Neural cell (in vitro differentiated cells): Measurements from ENCODE around the gene CH25H. TPM values are rescaled to one million over a fixed set of nuclear protein-coding genes. Genes with fewer than 3 reads are reported as not detected.

ENCODE experiments used
- H2AFZ ChIP-seq: fragments of 200-600, 300-800 bp; sonication (generic), shearing (Covaris generic); 2 replicates; pipeline ENCODE4 v1.6.0; 2014; ENCODE audit warnings: low read depth, mild to moderate bottlenecking, antibody characterized with exemption, low read length, moderate library complexity
- H3F3A ChIP-seq: fragments of 200-600 bp; shearing (Covaris generic); 2 replicates; pipeline ENCODE4 v1.6.1; 2016; ENCODE audit warnings: mild to moderate bottlenecking, moderate library complexity, mixed read lengths, antibody characterized with exemption, low read length; ENCODE audit not compliant: insufficient read depth, poor library complexity, severe bottlenecking
- H3K27ac ChIP-seq: fragments of 200-600, 300-800 bp; sonication (generic), shearing (Covaris generic); 2 replicates; pipeline ENCODE4 v1.5.1; 2014; ENCODE audit warnings: mild to moderate bottlenecking, low read length, moderate library complexity
- H3K27me3 ChIP-seq: fragments of 300-800, 200-600 bp; sonication (generic), shearing (Covaris generic); 2 replicates; pipeline ENCODE4 v1.6.0; 2014; ENCODE audit warnings: mild to moderate bottlenecking, low read depth, low read length, moderate library complexity; ENCODE audit not compliant: insufficient read depth
- H3K36me3 ChIP-seq: fragments of 300-800, 200-600 bp; sonication (generic), shearing (Covaris generic); 2 replicates; pipeline ENCODE4 v1.5.1; 2014; ENCODE audit warnings: mild to moderate bottlenecking, antibody characterized with exemption, low read length, moderate library complexity; ENCODE audit not compliant: insufficient read depth
- H3K4me2 ChIP-seq: fragments of 300-800, 200-600 bp; sonication (generic), shearing (Covaris generic); 2 replicates; pipeline ENCODE4 v1.6.0; 2014; ENCODE audit warnings: mild to moderate bottlenecking, low read length
- H3K4me3 ChIP-seq: fragments of 300-800, 200-600 bp; sonication (generic), shearing (Covaris generic); 2 replicates; pipeline ENCODE4 v1.5.1; 2014; ENCODE audit warnings: mild to moderate bottlenecking, low read length, moderate library complexity
- H3K79me2 ChIP-seq: fragments of 200-600 bp; shearing (Covaris generic); replicated peaks from 2 replicates; pipeline ENCODE4 v1.6.0; 2014; ENCODE audit warnings: mild to moderate bottlenecking, low read length, moderate library complexity; ENCODE audit not compliant: insufficient read depth
- H3K9ac ChIP-seq: fragments of 300-800, 200-600 bp; sonication (generic), shearing (Covaris generic); 2 replicates; pipeline ENCODE4 v1.6.1; 2016; ENCODE audit warnings: mild to moderate bottlenecking, low read length, mixed read lengths
- H3K9me2 ChIP-seq: fragments of 200-600 bp; shearing (Covaris generic); 2 replicates; pipeline ENCODE4 v1.6.1; 2016; ENCODE audit warnings: mild to moderate bottlenecking, low read length, mixed read lengths; ENCODE audit not compliant: insufficient read depth
- H3K9me3 ChIP-seq: fragments of 200-600, 300-800 bp; sonication (generic), shearing (Covaris generic); 2 replicates; pipeline ENCODE4 v1.6.1; 2016; ENCODE audit warnings: mild to moderate bottlenecking, mixed run types, low read length, moderate library complexity, mixed read lengths
- H4K20me1 ChIP-seq: fragments of 200-600 bp; shearing (Covaris generic); 2 replicates; pipeline ENCODE4 v1.6.1; 2016; ENCODE audit warnings: mild to moderate bottlenecking, mixed run types; ENCODE audit not compliant: insufficient read depth
- CTCF ChIP-seq: fragments of 450-650 bp; IDR thresholded peaks from 2 replicates; pipeline ENCODE4 v1.5.1; 2014; ENCODE audit warnings: antibody characterized with exemption, mild to moderate bottlenecking, moderate library complexity; ENCODE audit not compliant: poor library complexity, severe bottlenecking
- EP300 ChIP-seq: fragments of 450-650 bp; conservative IDR thresholded peaks from 2 replicates; pipeline ENCODE4 v1.6.1; 2014; ENCODE audit warnings: antibody characterized with exemption, mild to moderate bottlenecking, moderate library complexity; ENCODE audit not compliant: poor library complexity, severe bottlenecking
- EZH2 ChIP-seq: fragments of 200-600, 300-800 bp; shearing (Covaris generic), sonication (generic); IDR thresholded peaks from 2 replicates; pipeline ENCODE4 v1.6.1; 2014; ENCODE audit warnings: antibody characterized with exemption, low read length, borderline replicate concordance, mild to moderate bottlenecking; ENCODE audit not compliant: insufficient read depth, poor library complexity, severe bottlenecking
- MXI1 ChIP-seq: fragments of 450-650 bp; conservative IDR thresholded peaks from 2 replicates; pipeline ENCODE4 v1.6.1; 2014; ENCODE audit warnings: antibody characterized with exemption, mild to moderate bottlenecking; ENCODE audit not compliant: poor library complexity, severe bottlenecking
- POLR2AphosphoS5 ChIP-seq: IDR thresholded peaks from 2 replicates; pipeline ENCODE4 v1.6.1; 2012
- RAD21 ChIP-seq: fragments of 450-650 bp; conservative IDR thresholded peaks from 2 replicates; pipeline ENCODE4 v1.6.1; 2014; ENCODE audit warnings: antibody characterized with exemption, mild to moderate bottlenecking, moderate library complexity
- SMC3 ChIP-seq: fragments of 450-650 bp; conservative IDR thresholded peaks from 2 replicates; pipeline ENCODE4 v1.6.1; 2014; ENCODE audit warnings: antibody characterized with exemption, mild to moderate bottlenecking, moderate library complexity; ENCODE audit not compliant: poor library complexity
- TAF1 ChIP-seq: IDR thresholded peaks from 2 replicates; pipeline ENCODE4 v1.6.1; 2012; ENCODE audit warnings: low read depth
- polyA plus RNA-seq: library from polyadenylated mRNA; depleted of rRNA; stranded (reverse); fragments of >200 nt; gene quantifications from 2 replicates; pipeline ENCODE4 v1.2.3, GENCODE V29; 2014
- TF ChIP-seq, protein P1 (sequence below): IDR thresholded peaks from 2 replicates; pipeline ENCODE4 v1.6.1; 2012; ENCODE audit warnings: borderline replicate concordance

Gene CH25H
- polyA plus RNA-seq, 1 donor from 2014 or later = 0.22 TPM

DNA sequence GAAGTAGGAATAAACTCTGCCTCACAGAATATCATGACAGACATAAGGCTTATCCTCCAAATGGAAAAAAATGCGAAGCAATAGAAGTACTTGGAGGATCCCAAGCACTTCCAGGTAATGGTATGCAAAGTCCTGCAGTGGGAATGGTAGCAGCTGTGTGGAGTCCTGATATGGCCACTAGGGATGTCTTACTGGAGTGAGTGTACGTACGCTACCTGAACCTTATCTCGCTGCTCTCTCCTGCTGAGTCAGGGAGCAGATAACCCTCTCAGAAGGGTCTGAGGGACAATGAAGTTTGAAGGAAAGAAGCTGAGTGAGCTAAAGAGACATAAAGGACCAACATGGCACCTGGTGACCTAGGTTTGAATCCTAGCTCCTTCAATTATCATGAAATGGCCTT lies 42.2 kb downstream of the CH25H start:
- H3K79me2 ChIP-seq = no peaks in the 10 kb centered on the region
- H3K27me3 ChIP-seq = no peaks in the 10 kb centered on the region
- no peaks in the 10 kb centered on the region for H3K9me2 ChIP-seq
- no peaks in the 10 kb centered on the region for H3F3A ChIP-seq
- H3K4me3 ChIP-seq = no peak overlapping the region
- no peak overlapping the region for H2AFZ ChIP-seq
- no peak overlapping the region for H3K27ac ChIP-seq
- H3K4me2 ChIP-seq = no peak overlapping the region
- no peak overlapping the region for H3K9ac ChIP-seq
- H3K36me3 ChIP-seq = no peaks in the 10 kb centered on the region
- H3K9me3 ChIP-seq = no peaks in the 10 kb centered on the region
- no peaks in the 10 kb centered on the region for H4K20me1 ChIP-seq
- TF ChIP-seq TAF1 (no peak), POLR2AphosphoS5 (no peak), SMC3 (no peak), RAD21 (no peak), CTCF (no peak), MXI1 (no peak), EZH2 (no peak), EP300 (no peak)
- TF ChIP-seq, protein P1, sequence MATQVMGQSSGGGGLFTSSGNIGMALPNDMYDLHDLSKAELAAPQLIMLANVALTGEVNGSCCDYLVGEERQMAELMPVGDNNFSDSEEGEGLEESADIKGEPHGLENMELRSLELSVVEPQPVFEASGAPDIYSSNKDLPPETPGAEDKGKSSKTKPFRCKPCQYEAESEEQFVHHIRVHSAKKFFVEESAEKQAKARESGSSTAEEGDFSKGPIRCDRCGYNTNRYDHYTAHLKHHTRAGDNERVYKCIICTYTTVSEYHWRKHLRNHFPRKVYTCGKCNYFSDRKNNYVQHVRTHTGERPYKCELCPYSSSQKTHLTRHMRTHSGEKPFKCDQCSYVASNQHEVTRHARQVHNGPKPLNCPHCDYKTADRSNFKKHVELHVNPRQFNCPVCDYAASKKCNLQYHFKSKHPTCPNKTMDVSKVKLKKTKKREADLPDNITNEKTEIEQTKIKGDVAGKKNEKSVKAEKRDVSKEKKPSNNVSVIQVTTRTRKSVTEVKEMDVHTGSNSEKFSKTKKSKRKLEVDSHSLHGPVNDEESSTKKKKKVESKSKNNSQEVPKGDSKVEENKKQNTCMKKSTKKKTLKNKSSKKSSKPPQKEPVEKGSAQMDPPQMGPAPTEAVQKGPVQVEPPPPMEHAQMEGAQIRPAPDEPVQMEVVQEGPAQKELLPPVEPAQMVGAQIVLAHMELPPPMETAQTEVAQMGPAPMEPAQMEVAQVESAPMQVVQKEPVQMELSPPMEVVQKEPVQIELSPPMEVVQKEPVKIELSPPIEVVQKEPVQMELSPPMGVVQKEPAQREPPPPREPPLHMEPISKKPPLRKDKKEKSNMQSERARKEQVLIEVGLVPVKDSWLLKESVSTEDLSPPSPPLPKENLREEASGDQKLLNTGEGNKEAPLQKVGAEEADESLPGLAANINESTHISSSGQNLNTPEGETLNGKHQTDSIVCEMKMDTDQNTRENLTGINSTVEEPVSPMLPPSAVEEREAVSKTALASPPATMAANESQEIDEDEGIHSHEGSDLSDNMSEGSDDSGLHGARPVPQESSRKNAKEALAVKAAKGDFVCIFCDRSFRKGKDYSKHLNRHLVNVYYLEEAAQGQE = no peak

DNA sequence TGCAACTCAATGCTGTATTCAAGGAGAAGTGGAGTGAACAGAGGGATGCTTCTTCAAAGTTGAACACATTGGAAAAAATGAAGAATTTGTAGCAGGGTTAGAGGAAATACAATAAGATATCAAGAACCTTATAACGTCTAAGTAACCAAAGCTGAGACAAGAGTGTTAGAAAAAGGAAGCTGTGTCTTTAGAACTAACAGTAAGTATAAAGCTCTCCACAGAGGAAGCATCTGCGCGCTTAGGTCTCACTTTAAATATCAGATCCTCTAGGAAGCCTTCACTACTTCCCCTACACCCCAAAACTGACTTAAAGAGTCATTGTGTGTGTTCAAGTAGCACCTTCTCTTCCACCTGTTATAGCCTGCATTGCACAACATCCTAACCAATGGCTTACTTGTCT lies 43.0 kb downstream of the CH25H start:
- Histone ChIP-seq H3K27me3 (no peaks in the 10 kb centered on the region), H3K4me2 (no peak overlapping the region), H3F3A (no peaks in the 10 kb centered on the region), H3K79me2 (no peaks in the 10 kb centered on the region), H3K9me2 (no peaks in the 10 kb centered on the region), H2AFZ (no peak overlapping the region), H3K9ac (no peak overlapping the region), H3K27ac (no peak overlapping the region), H3K9me3 (no peaks in the 10 kb centered on the region), H3K4me3 (no peak overlapping the region), H4K20me1 (no peaks in the 10 kb centered on the region), H3K36me3 (no peaks in the 10 kb centered on the region)
- TF ChIP-seq SMC3 (no peak), MXI1 (no peak), POLR2AphosphoS5 (no peak), EP300 (no peak), CTCF (no peak), EZH2 (no peak)
- TF ChIP-seq, protein P1 = no peak
